IMR-90 (cell line): Measurements from ENCODE around the gene ENAH. TPM values are rescaled to one million over a fixed set of nuclear protein-coding genes. Genes with fewer than 3 reads are reported as not detected.

Source experiments
- ATAC-seq: fragments of 200-7000 bp; cut with Tn5 transposase; 2 replicates; pipeline ENCODE4 v1.9.1; 2020; ENCODE audit warnings: low read depth, mild to moderate bottlenecking, moderate library complexity
- BruUV-seq: library from RNA; stranded (reverse); fragments of 400-500 nt; replicated peaks from 2 replicates; lab custom pipeline; 2021; lab: Mats Ljungman, UMichigan
- CTCF ChIA-PET: fragments of 300-600 bp; formaldehyde crosslinking; extraction: SDS; loops from one replicate; lab custom pipeline; 2021; ENCODE audit warnings: antibody characterized with exemption; lab: Yijun Ruan, JAX
- POLR2A ChIA-PET: fragments of 300-600 bp; sonication (Branson Sonifier 250); formaldehyde crosslinking; loops from one replicate; lab custom pipeline; 2022; ENCODE audit warnings: antibody characterized with exemption; ENCODE audit not compliant: unreplicated experiment; lab: Charles Lee
- DNase-seq: peaks from one replicate; pipeline ENCODE4 v3.0.0; 2013
- H2AFZ ChIP-seq: replicated peaks from 2 replicates; pipeline ENCODE3; 2013; ENCODE audit warnings: low read length, mild to moderate bottlenecking; ENCODE audit not compliant: poor library complexity
- H2AK5ac ChIP-seq: 2 replicates; pipeline ENCODE4 v1.6.1; 2013; ENCODE audit warnings: low read depth, low read length, inconsistent platforms
- H2AK9ac ChIP-seq: replicated peaks from 2 replicates; pipeline ENCODE3; 2013; ENCODE audit warnings: mild to moderate bottlenecking, low read depth, low read length, moderate library complexity; ENCODE audit not compliant: poor library complexity
- H2BK120ac ChIP-seq: 2 replicates; pipeline ENCODE4 v1.6.1; 2013; ENCODE audit warnings: low read depth, low read length, inconsistent platforms
- H2BK15ac ChIP-seq: 3 replicates; pipeline ENCODE4 v1.6.1; 2013; ENCODE audit warnings: low read depth, low read length, inconsistent platforms
- H2BK20ac ChIP-seq: 2 replicates; pipeline ENCODE4 v1.6.1; 2013; ENCODE audit warnings: low read depth, mild to moderate bottlenecking, inconsistent platforms, low read length, moderate library complexity
- H2BK5ac ChIP-seq: 2 replicates; pipeline ENCODE4 v1.6.1; 2013; ENCODE audit warnings: mild to moderate bottlenecking, low read depth, low read length, inconsistent platforms; ENCODE audit not compliant: poor library complexity, severe bottlenecking
- H3K14ac ChIP-seq: replicated peaks from 2 replicates; pipeline ENCODE4 v1.6.1; 2013; ENCODE audit warnings: low read depth, low read length, inconsistent platforms
- H3K18ac ChIP-seq: 2 replicates; pipeline ENCODE4 v1.6.1; 2013; ENCODE audit warnings: low read depth, low read length, control low read depth
- H3K23ac ChIP-seq: 2 replicates; pipeline ENCODE4 v1.6.1; 2013; ENCODE audit warnings: low read depth, low read length, inconsistent platforms
- H3K27ac ChIP-seq: 2 replicates; pipeline ENCODE4 v1.5.1; 2013; ENCODE audit warnings: mild to moderate bottlenecking, control low read depth, low read length; ENCODE audit not compliant: insufficient read depth
- H3K27me3 ChIP-seq: 2 replicates; pipeline ENCODE4 v1.6.1; 2013; ENCODE audit warnings: low read length; ENCODE audit not compliant: control insufficient read depth, insufficient read depth
- H3K36me3 ChIP-seq: 2 replicates; pipeline ENCODE4 v1.6.1; 2013; ENCODE audit warnings: low read length, mixed read lengths; ENCODE audit not compliant: control insufficient read depth, insufficient read depth
- H3K4ac ChIP-seq: 2 replicates; pipeline ENCODE4 v1.6.1; 2013; ENCODE audit warnings: low read depth, low read length, inconsistent platforms
- H3K4me1 ChIP-seq: 2 replicates; pipeline ENCODE4 v1.6.1; 2013; ENCODE audit warnings: low read length, mixed read lengths; ENCODE audit not compliant: control insufficient read depth, insufficient read depth
- H3K4me2 ChIP-seq: 2 replicates; pipeline ENCODE4 v1.6.1; 2013; ENCODE audit warnings: low read depth, mild to moderate bottlenecking, control low read depth, low read length, moderate library complexity
- H3K4me3 ChIP-seq: 2 replicates; pipeline ENCODE4 v1.5.1; 2013; ENCODE audit warnings: low read depth, mild to moderate bottlenecking, control low read depth, low read length, moderate library complexity; ENCODE audit not compliant: insufficient read depth
- H3K56ac ChIP-seq: 2 replicates; pipeline ENCODE4 v1.6.1; 2013; ENCODE audit warnings: low read length, inconsistent platforms; ENCODE audit not compliant: insufficient read depth; ENCODE audit errors: extremely low read depth
- H3K79me1 ChIP-seq, 2 experiments: 2 replicates each; pipeline ENCODE4 v1.6.1; 2013; ENCODE audit warnings: low read length in 2 of 2, inconsistent platforms in 1 of 2, low read depth in 1 of 2
- H3K9ac ChIP-seq: 2 replicates; pipeline ENCODE4 v1.6.1; 2013; ENCODE audit warnings: low read depth, low read length, control low read depth
- H3K9me1 ChIP-seq: 2 replicates; pipeline ENCODE4 v1.6.1; 2013; ENCODE audit warnings: low read length, inconsistent platforms; ENCODE audit not compliant: insufficient read depth
- H3K9me3 ChIP-seq: 2 replicates; pipeline ENCODE4 v1.6.1; 2013; ENCODE audit warnings: low read length; ENCODE audit not compliant: control insufficient read depth, insufficient read depth
- H4K20me1 ChIP-seq: 2 replicates; pipeline ENCODE4 v1.6.1; 2013; ENCODE audit warnings: low read length, inconsistent platforms; ENCODE audit not compliant: insufficient read depth
- H4K5ac ChIP-seq: 2 replicates; pipeline ENCODE4 v1.6.1; 2013; ENCODE audit warnings: mild to moderate bottlenecking, low read depth, low read length, control low read depth
- H4K8ac ChIP-seq, 2 experiments: 2 replicates each; pipeline ENCODE4 v1.6.1; 2013; ENCODE audit warnings: low read depth in 2 of 2, low read length in 2 of 2, control low read depth in 1 of 2, inconsistent platforms in 1 of 2
- H4K91ac ChIP-seq: 2 replicates; pipeline ENCODE4 v1.6.1; 2013; ENCODE audit warnings: low read depth, low read length, inconsistent platforms; ENCODE audit not compliant: insufficient read depth
- CEBPB ChIP-seq: IDR thresholded peaks from 2 replicates; pipeline ENCODE4 v1.6.1; 2012; ENCODE audit warnings: low read depth, low read length, improper control_type of control experiment
- RFX5 ChIP-seq: IDR thresholded peaks from 2 replicates; pipeline ENCODE4 v1.8.0; 2012; ENCODE audit warnings: low read depth, mild to moderate bottlenecking, low read length, moderate library complexity
- WGBS, 2 experiments: methylation state at CpG; one replicate each; pipeline versions ENCODE4 v1.1.5 to v1.1.7; 2013; ENCODE audit warnings: missing lambda C conversion rate in 2 of 2; ENCODE audit not compliant: insufficient read length in 1 of 2; ENCODE audit errors: extremely low coverage in 2 of 2; 5-methylcytosine and 5-hydroxymethylcytosine counted together
- dilution Hi-C: fragments of 300-500 bp; cut with HindIII; formaldehyde crosslinking; loops from one replicate; pipeline ENCODE4 v1.14.3; 2018; ENCODE audit warnings: low sequenced_read_pairs; ENCODE audit not compliant: unreplicated experiment
- in situ Hi-C: fragments of 300-500 bp; cut with MboI; formaldehyde crosslinking; loops from 3 replicates; pipeline ENCODE4 v1.14.3; 2019; ENCODE audit warnings: low sequenced_read_pairs, inconsistent platforms, mixed read lengths
- intact Hi-C: fragments of 100-400 bp; cut with micrococcal nuclease; formaldehyde crosslinking; loops from 2 replicates; pipeline ENCODE4 v1.10.0; 2022
- polyA plus RNA-seq, 3 experiments: library from polyadenylated mRNA; depleted of rRNA; stranded (reverse); fragments of >200 nt; gene quantifications; 2 replicates each; pipeline ENCODE4 v1.2.3, GENCODE V29; 2012; ENCODE audit warnings: low replicate concordance in 1 of 3
- total RNA-seq: library from RNA; depleted of rRNA; stranded (reverse); fragments of >200 nt; gene quantifications from 2 replicates; pipeline ENCODE4 v1.2.3, GENCODE V29; 2012

ENAH gene
- total and polyA plus RNA-seq, 2 of the 4 experiments (the other 2 are of a cell fraction), result 61.3 to 86.9 TPM

DNA sequence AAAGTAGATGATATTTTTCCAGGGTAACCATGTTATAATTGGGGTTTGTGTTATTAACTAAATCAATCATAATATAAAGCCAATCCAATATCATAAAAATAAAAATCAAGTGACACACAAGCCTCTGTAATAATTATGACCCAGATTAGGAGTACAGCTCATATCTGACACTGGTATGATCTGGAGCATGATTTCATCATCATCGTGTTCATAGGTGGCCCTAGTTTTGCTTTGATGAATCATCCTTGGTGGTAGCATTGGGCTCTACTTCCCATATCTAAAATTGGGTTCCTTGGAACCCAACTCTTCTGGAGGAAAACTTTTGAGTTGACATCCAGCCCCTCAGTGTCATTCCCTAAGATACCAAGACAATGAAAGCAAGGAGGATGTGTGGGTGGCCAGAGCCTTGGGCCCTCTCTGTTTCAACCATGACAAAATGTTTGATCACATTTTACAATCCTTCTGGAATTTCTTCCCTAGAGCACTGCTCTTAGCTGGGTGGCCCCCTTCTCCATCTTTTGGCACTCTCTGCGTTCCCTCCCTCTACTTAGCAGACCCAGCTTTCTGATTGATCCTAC lies 37.0 kb upstream of the ENAH start:
- H3K23ac ChIP-seq, result no peak overlapping the region
- in situ Hi-C loops, result loop anchor here (5.0 kb wide), 1 partner anchor 52 kb away; no protein-coding TSS in a partner anchor
- no peak overlapping the region for H3K27ac ChIP-seq
- H2AFZ ChIP-seq, result no peak overlapping the region
- no peaks in the 10 kb centered on the region; the same call in 1 of the 2 replicates for H3K27me3 ChIP-seq
- no peak overlapping the region for H3K9ac ChIP-seq
- no peak overlapping the region for H3K56ac ChIP-seq
- no peak overlapping the region for H2BK5ac ChIP-seq
- H3K4me2 ChIP-seq, result no peak overlapping the region
- ATAC-seq (no peak), DNase-seq (peak; percentile 24)
- H4K91ac ChIP-seq, result no peak overlapping the region
- ChIA-PET POLR2A (no interaction called here), CTCF (interaction anchor here (0.5 kb wide), 1 partner anchor 37 kb away, joined by 5 read pairs; no protein-coding TSS in a partner anchor)
- intact Hi-C loops, result no loop called here
- H2AK5ac ChIP-seq, result no peak overlapping the region
- H3K4ac ChIP-seq, result no peak overlapping the region
- no peak overlapping the region for H4K8ac ChIP-seq
- no peaks in the 10 kb centered on the region for H3K79me1 ChIP-seq
- no peak overlapping the region for H2AK9ac ChIP-seq
- no peaks in the 10 kb centered on the region for H4K20me1 ChIP-seq
- no peaks in the 10 kb centered on the region for H3K9me3 ChIP-seq
- H3K14ac ChIP-seq, result no peak overlapping the region
- H4K5ac ChIP-seq, result no peak overlapping the region
- peaks cover 8% of the 10 kb centered on the region for H3K4me1 ChIP-seq
- no peak overlapping the region for H2BK15ac ChIP-seq
- no peaks in the 10 kb centered on the region for H3K36me3 ChIP-seq
- H3K4me3 ChIP-seq, result no peak overlapping the region
- no peak overlapping the region; the same call in 1 of the 2 replicates for H2BK20ac ChIP-seq
- no CpG with 5 or more reads among the region's 2 CpGs for WGBS, 2 experiments
- H2BK120ac ChIP-seq, result no peak overlapping the region
- BruUV-seq, result no TSS peak
- H3K9me1 ChIP-seq, result 0 out of 2 replicates have a peak, but pooled peaks cover 3% of the 10 kb centered on the region
- dilution Hi-C loops, result no loop called here
- H3K18ac ChIP-seq, result no peak overlapping the region
- TF ChIP-seq RFX5 (no peak), CEBPB (peak; percentile 74)
